KOPT-K1 (cell line): ENCODE data around the gene SANBR.
"Not testable (repeated sequence)": the region's sequence is repeated elsewhere in the genome, so short reads cannot be mapped to it uniquely, and the experiment has no call there.

Source experiments
- H3K27ac ChIP-seq: fragments of 200-600 bp; sonication (generic); 2 replicates; pipeline ENCODE4 v1.5.1; 2016; ENCODE audit warnings: antibody characterized with exemption, mild to moderate bottlenecking, low read depth, low read length; ENCODE audit not compliant: poor library complexity, severe bottlenecking
- H3K36me3 ChIP-seq: fragments of 200-600 bp; sonication (generic); 2 replicates; pipeline ENCODE4 v1.5.1; 2017; ENCODE audit warnings: antibody characterized with exemption, mild to moderate bottlenecking, low read length, moderate library complexity; ENCODE audit not compliant: insufficient read depth
- H3K9me3 ChIP-seq: fragments of 200-600 bp; sonication (generic); 2 replicates; pipeline ENCODE4 v1.5.1; 2017; ENCODE audit warnings: antibody characterized with exemption, low read length, mild to moderate bottlenecking; ENCODE audit not compliant: insufficient read depth, poor library complexity, severe bottlenecking

SANBR gene

GRCh38 chr2:61065714-61066709, at the start of gene SANBR:
Gene SANBR (plus strand): TSS chr2:61065871. CDS start chr2:61070351, 4,480 bp downstream.
- H3K9me3 ChIP-seq, result no peaks in the 10 kb centered on the region
- peak within 1 kb of the TSS; percentile 54 for H3K27ac ChIP-seq
- peaks cover 3% of the 10 kb centered on the region; the same call in 1 of the 2 replicates for H3K36me3 ChIP-seq

DNA sequence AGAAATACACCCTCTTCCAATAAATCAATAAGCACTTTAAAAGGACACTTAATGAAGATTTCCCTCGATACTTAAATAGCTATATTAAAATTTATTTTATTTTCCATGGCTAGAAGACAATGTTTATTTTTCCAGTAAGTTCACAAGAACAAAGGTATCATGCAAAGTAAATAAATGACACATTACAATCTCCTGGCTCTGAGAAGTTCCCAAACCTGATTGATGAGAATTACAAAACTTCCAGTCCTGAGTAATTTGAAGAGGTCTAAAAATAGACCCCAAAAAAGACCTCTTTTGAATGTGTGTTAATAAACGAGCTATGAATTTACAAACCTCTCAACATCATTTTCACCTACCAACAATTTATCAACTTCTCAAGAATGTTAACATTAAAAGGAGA, 49.7 kb upstream of the SANBR start:
- Histone ChIP-seq H3K9me3 (no peaks in the 10 kb centered on the region), H3K27ac (no peak overlapping the region), H3K36me3 (peaks cover 7% of the 10 kb centered on the region)

- peak overlapping the region; percentile 86 for H3K27ac ChIP-seq
- peaks cover 3% of the 10 kb centered on the region for H3K9me3 ChIP-seq
- peaks cover 9% of the 10 kb centered on the region for H3K36me3 ChIP-seq
Observed at GRCh38 chr2:61016392-61017002, 49.2 kb upstream of the SANBR start.

GRCh38 chr2:61017003-61017555, 48.6 kb upstream of the SANBR start:
- Histone ChIP-seq H3K9me3 (peaks cover 9% of the 10 kb centered on the region), H3K27ac (peak overlapping the region; percentile 86), H3K36me3 (peaks cover 11% of the 10 kb centered on the region)

DNA sequence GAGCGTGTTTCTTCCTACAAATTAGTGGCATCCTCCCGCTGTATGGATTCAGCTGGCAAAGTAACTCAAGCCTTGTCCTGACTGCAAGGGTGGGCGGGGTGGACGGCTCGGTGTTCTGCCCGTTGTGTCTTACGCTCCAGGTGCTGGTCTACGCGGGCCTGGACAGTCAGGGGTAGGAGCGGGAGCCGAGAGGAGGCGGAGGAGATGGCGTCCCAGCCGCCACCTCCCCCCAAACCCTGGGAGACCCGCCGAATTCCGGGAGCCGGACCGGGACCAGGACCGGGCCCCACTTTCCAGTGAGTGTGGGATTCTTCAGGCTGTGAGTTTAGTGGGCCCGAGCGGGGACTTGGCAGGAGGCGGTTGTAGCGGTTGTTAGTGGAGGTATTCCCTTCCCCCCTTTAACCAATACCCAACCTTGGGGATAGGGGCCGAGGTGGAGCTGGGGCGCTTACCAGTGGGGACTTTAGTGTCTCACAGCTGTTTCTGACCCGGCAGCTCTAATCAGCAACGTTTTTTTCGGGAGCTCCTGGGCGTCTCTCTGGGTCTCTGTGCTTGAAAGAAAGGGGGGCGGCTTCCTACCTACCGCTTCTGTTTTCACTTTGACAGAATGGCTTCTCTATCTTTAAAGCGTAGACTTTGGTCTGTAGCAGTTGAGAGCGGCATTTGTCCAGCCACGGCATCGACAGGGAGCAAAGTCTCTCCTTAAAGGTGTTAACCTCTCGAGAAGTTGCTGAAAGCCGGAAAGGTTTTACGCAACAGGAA, 47.9 kb upstream of the SANBR start, which contains the start of the genes PEX13 and PUS10:
TSS of gene PEX13 (plus strand) at position 165 of the 762 bp plus-strand sequence. CDS start at position 205, 40 bp downstream.
TSS of gene PUS10 (minus strand) at position 700 of the 762 bp plus-strand sequence. CDS start 6,365 bp downstream, outside the sequence.
- Histone ChIP-seq H3K27ac (peak within 1 kb of the TSS; percentile 86), H3K9me3 (peaks cover 16% of the 10 kb centered on the region), H3K36me3 (peaks cover 18% of the 10 kb centered on the region)

DNA sequence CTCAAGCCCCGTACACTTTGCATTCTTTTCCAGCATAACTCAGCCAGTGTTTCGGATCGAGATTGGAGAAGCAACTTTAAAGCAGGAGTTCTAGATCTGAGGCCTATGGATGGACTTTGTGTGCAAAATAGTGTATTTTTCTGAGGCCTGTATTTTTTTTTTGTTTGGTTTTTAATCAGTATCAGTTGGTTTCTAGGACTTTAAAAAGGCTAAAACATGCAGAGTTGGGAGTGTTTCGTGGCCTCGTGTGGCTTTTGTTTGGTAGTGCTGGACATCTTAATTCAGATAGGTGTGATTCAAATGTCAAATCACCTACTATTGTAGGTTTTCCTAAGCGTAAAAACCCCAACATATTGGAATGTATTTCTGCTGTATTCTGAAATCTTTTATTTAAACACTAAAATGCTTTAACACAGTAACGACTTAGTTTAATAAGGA, 47.3 kb upstream of the SANBR start:
- Histone ChIP-seq H3K27ac (peak overlapping the region; percentile 86), H3K36me3 (peaks cover 24% of the 10 kb centered on the region), H3K9me3 (peaks cover 16% of the 10 kb centered on the region)

- peak overlapping the region; percentile 86 for H3K27ac ChIP-seq
- peaks cover 28% of the 10 kb centered on the region for H3K36me3 ChIP-seq
Observed at GRCh38 chr2:61018798-61019197, 46.9 kb upstream of the SANBR start.

GRCh38 chr2:61021228-61021660, 44.4 kb upstream of the SANBR start:
- peaks cover 40% of the 10 kb centered on the region for H3K36me3 ChIP-seq
- H3K9me3 ChIP-seq, result peaks cover 16% of the 10 kb centered on the region
- no peak overlapping the region for H3K27ac ChIP-seq

More at GRCh38 chr2:61018798-61019197, 46.9 kb upstream of the SANBR start:
- H3K9me3 ChIP-seq, result peaks cover 16% of the 10 kb centered on the region

GRCh38 chr2:61023670-61024069, 42.0 kb upstream of the SANBR start:
- peaks cover 55% of the 10 kb centered on the region for H3K36me3 ChIP-seq
- H3K9me3 ChIP-seq, result peaks cover 16% of the 10 kb centered on the region
- no peak overlapping the region for H3K27ac ChIP-seq

DNA sequence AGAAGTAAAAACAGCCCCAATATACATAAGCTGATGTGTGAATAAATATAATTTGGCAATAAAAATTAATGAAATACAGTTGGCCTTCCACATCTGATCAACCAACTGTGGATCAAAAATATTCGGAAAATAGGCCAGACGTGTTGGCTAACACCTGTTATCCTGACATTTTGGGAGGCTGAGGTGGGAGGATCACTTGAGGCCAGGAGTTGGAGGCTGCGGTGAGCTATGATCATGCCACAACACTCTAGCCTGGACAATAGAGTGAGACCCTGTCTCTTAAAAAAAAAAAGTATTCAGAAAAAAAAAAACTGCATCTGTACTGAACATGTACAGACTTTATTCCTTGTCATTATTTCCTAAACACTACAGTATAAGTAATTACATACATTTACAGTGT, 36.1 kb upstream of the SANBR start:
- Histone ChIP-seq H3K27ac (no peak overlapping the region), H3K9me3 (peaks cover 5% of the 10 kb centered on the region), H3K36me3 (peaks cover 58% of the 10 kb centered on the region)

DNA sequence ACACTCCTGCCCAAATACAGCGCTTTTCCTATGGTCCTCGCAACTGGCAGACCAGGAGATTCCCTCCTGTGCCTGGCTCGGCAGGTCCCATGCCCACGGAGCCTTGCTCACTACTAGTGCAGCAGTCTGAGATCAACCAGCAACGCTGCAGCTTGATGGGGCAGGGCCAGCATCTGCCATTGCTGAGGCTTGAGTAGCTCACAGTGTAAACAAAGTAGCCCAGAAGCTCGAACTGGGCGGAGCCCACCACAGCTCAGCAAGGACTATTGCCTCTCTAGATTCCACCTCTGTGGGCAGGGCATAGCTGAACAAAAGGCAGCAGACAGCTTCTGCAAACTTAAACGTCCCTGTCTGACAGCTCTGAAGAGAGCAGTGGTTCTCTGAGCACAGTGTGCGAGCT, 31.1 kb upstream of the SANBR start:
- peaks cover 51% of the 10 kb centered on the region for H3K36me3 ChIP-seq

GRCh38 chr2:61036643-61037042, 29.0 kb upstream of the SANBR start:
- H3K36me3 ChIP-seq, result peaks cover 41% of the 10 kb centered on the region
- H3K9me3 ChIP-seq, result peaks cover 24% of the 10 kb centered on the region
- H3K27ac ChIP-seq, result not testable (repeated sequence)

More for the DNA sequence above, 31.1 kb upstream of the SANBR start:
- not testable (repeated sequence) for H3K27ac ChIP-seq
- H3K9me3 ChIP-seq, result peaks cover 24% of the 10 kb centered on the region

DNA sequence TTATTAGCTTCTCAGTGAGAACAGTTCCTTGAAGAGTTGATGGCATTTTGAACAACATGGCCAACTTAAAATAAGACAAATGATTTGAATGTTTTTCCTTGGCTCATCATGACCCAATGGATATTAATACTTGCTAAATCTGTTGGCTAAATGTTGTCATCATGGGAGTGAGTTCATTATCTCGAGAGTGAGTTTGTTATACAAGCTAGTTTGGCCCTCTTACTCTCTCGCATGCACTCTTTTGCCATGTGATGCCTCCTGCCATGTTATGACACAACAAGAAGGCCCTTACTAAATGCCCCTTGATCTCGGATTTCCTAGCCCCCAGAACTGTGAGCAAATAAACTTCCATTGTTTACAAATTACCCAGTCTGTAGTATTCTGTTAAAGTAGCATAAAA, 22.9 kb upstream of the SANBR start:
- Histone ChIP-seq H3K27ac (no peak overlapping the region), H3K36me3 (peaks cover 46% of the 10 kb centered on the region), H3K9me3 (no peaks in the 10 kb centered on the region)

- Histone ChIP-seq H3K36me3 (peaks cover 64% of the 10 kb centered on the region), H3K27ac (no peak overlapping the region), H3K9me3 (no peaks in the 10 kb centered on the region)
Observed at GRCh38 chr2:61044636-61045035, 21.0 kb upstream of the SANBR start.
